Colonic mucosa (tissue), 4 donors: ENCODE results near the gene TOR3A. TPM values are rescaled to one million over a fixed set of nuclear protein-coding genes. Genes with fewer than 3 reads are reported as not detected.

Experiments
- DNase-seq: peaks from one replicate; pipeline ENCODE4 v3.0.0-alpha.2; 2020
- H3K27ac ChIP-seq: fragments of 200-600 bp; one replicate; pipeline ENCODE4 v1.8.0; 2021
- H3K27me3 ChIP-seq: fragments of 200-600 bp; one replicate; pipeline ENCODE4 v1.8.0; 2021
- H3K36me3 ChIP-seq: fragments of 200-600 bp; one replicate; pipeline ENCODE4 v1.8.0; 2021
- H3K4me1 ChIP-seq: fragments of 200-600 bp; one replicate; pipeline ENCODE4 v1.8.0; 2021; ENCODE audit warnings: mild to moderate bottlenecking
- H3K4me3 ChIP-seq: fragments of 200-600 bp; one replicate; pipeline ENCODE4 v1.8.0; 2021
- H3K9ac ChIP-seq, 2 donors: one replicate each; pipeline ENCODE4 v1.7.0; 2013; ENCODE audit warnings: control low read depth in 2 of 2, low read depth in 2 of 2, low read length in 2 of 2
- H3K9me3 ChIP-seq: fragments of 200-600 bp; one replicate; pipeline ENCODE4 v1.8.0; 2021
- intact Hi-C: fragments of 100-400 bp; cut with DNase I; formaldehyde crosslinking; loops from one replicate; pipeline ENCODE4 v1.14.1; 2022
- total RNA-seq, 2 donors: library from RNA; stranded (reverse); fragmentation: NEBNext Ultra II Directional in 1 of 2; extraction: Animal tissue kit (Norgen Biotek cat#: 25700) in 1 of 2; gene quantifications; one replicate each; pipeline ENCODE4 v1.2.1, GENCODE V29; 2021
- TF ChIP-seq, protein P1 (sequence below): fragments of 200-600 bp; IDR thresholded peaks from one replicate; pipeline ENCODE4 v1.8.0; 2022; ENCODE audit warnings: antibody characterized with exemption, mild to moderate bottlenecking
- donor health status: healthy.
- donor health status: DM: no; HTN: no; CAD: no.
- donor health status: DM: no; HTN: no; CAD: no.

Gene TOR3A
- total RNA-seq, 2 donors from 2014 or later: 21.6 to 41.1 TPM

GRCh38 chr1:179142889-179143299, 61.0 kb downstream of the TOR3A start:
- peak overlapping the region; percentile 5 for H3K4me3 ChIP-seq
- peak overlapping the region; percentile 37 for H3K27ac ChIP-seq
- intact Hi-C loops: no loop called here
- no peak overlapping the region for H3K9ac ChIP-seq
- H3K4me1 ChIP-seq: no peaks in the 10 kb centered on the region
- H3K36me3 ChIP-seq: no peaks in the 10 kb centered on the region
- no peaks in the 10 kb centered on the region for H3K9me3 ChIP-seq
- TF ChIP-seq, protein P1, sequence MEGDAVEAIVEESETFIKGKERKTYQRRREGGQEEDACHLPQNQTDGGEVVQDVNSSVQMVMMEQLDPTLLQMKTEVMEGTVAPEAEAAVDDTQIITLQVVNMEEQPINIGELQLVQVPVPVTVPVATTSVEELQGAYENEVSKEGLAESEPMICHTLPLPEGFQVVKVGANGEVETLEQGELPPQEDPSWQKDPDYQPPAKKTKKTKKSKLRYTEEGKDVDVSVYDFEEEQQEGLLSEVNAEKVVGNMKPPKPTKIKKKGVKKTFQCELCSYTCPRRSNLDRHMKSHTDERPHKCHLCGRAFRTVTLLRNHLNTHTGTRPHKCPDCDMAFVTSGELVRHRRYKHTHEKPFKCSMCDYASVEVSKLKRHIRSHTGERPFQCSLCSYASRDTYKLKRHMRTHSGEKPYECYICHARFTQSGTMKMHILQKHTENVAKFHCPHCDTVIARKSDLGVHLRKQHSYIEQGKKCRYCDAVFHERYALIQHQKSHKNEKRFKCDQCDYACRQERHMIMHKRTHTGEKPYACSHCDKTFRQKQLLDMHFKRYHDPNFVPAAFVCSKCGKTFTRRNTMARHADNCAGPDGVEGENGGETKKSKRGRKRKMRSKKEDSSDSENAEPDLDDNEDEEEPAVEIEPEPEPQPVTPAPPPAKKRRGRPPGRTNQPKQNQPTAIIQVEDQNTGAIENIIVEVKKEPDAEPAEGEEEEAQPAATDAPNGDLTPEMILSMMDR: no peak
- no peak for DNase-seq
- no peaks in the 10 kb centered on the region for H3K27me3 ChIP-seq

DNA sequence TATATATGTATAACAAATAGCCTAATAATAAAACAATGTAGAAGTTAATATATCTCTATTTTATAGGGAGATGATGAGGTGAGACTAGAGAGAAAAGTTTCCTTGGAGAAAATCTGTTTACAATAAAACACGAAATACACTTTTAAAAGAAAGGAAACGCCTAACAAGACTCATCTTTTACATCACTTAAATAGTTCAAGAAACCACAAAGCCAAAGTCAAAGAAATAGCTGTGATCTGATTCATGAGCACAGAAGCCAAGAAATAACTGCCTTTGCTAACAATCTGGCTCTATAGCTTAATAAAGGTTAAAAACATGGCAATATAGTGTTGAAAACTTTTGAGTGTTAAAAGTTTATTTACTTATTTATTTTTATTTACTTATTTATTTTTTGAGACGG, 61.5 kb downstream of the TOR3A start:
- Histone ChIP-seq H3K36me3 (no peaks in the 10 kb centered on the region), H3K4me3 (no peak overlapping the region), H3K27me3 (no peaks in the 10 kb centered on the region), H3K9ac (no peak overlapping the region), H3K27ac (peak overlapping the region; percentile 37), H3K4me1 (no peaks in the 10 kb centered on the region), H3K9me3 (no peaks in the 10 kb centered on the region)
- TF ChIP-seq, protein P1: no peak
- no peak for DNase-seq
- intact Hi-C loops: no loop called here

DNA sequence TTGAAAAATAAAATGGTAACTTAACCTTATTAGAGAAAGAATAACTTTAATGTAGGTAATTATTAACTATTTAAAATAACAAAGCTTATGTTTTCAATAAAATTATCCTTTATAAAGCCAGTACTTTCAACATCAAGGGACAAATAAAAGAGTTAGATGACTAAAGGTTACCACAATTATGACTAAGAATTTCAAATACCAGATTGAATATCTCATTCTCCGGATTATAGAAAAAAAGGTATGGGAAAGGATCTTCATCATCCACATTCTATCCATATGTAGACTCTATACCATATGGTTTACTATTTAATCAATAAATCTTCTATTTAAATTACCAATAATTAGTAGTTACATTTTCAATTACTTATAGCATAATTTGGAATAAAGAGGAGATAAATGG, 62.8 kb downstream of the TOR3A start:
- H3K4me3 ChIP-seq: no peak overlapping the region
- DNase-seq: no peak
- H3K27me3 ChIP-seq: no peaks in the 10 kb centered on the region
- no peaks in the 10 kb centered on the region for H3K9me3 ChIP-seq
- no peaks in the 10 kb centered on the region for H3K36me3 ChIP-seq
- TF ChIP-seq, protein P1: no peak
- H3K4me1 ChIP-seq: no peaks in the 10 kb centered on the region
- no peak overlapping the region for H3K9ac ChIP-seq
- intact Hi-C loops: no loop called here
- no peak overlapping the region for H3K27ac ChIP-seq

- Histone ChIP-seq H3K4me1 (no peaks in the 10 kb centered on the region), H3K9ac (no peak overlapping the region), H3K27ac (no peak overlapping the region), H3K9me3 (no peaks in the 10 kb centered on the region), H3K36me3 (no peaks in the 10 kb centered on the region), H3K4me3 (no peak overlapping the region), H3K27me3 (no peaks in the 10 kb centered on the region)
- TF ChIP-seq, protein P1: no peak
- DNase-seq: no peak
- intact Hi-C loops: no loop called here
Observed at GRCh38 chr1:179145521-179145920, 63.7 kb downstream of the TOR3A start.

Other genes starting within 250 kb of the TOR3A start
- gene ANGPTL1, start 211.0 kb upstream of the TOR3A start, total RNA-seq: 1 to 10 TPM; 2.8 to 5.7 TPM
- gene FAM20B, start 56.2 kb upstream of the TOR3A start, total RNA-seq: 10 to 100 TPM; 38.9 to 45.1 TPM
- gene ABL2, start 147.6 kb downstream of the TOR3A start, total RNA-seq: 10 to 100 TPM in 1 of 2 donors, 1 to 10 TPM in 1; 9.1 to 12.8 TPM
- 10 to 100 TPM; 36.1 to 37.9 TPM for gene SOAT1, start 211.7 kb downstream of the TOR3A start, total RNA-seq